ENCODE results near the gene VAMP5.
A peak's percentile ranks its signal among the peaks of the same experiment; 100 is the strongest.
"Not testable (repeated sequence)": the region's sequence is repeated elsewhere in the genome, so short reads cannot be mapped to it uniquely, and the experiment has no call there.

Gene VAMP5

DNA sequence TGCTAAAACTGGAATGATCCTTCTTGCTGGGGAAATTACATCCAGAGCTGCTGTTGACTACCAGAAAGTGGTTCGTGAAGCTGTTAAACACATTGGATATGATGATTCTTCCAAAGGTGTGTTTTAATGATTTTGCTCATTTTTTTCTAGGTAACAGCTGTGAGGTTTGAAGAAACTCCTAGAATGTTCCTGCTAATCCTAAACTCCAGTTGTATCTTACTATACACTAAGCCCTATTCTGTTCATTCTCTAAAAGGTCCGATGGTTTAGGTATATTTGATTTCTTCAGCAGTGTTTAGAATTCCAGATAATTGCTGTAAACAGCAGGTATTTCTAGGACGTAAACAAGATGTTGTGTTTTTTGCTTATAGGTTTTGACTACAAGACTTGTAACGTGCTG lies 43.0 kb upstream of the VAMP5 start:
- H3K4me1 ChIP-seq: peaks cover 36 to 50% (median 40%) of the 10 kb centered on the region in 10 experiments
- no peaks in the 10 kb centered on the region for H3K27me3 ChIP-seq
- H3K4me3 ChIP-seq: peak overlapping the region; percentile 79 to 99 (median 91)
- H3K9me3 ChIP-seq (replicated peaks in 1 of 11): no peaks in the 10 kb centered on the region
- no peak for TF ChIP-seq Cebpa-rat (IDR thresholded peaks at IDR 0.05)
- peaks cover 68 to 73% (median 72%) of the 10 kb centered on the region in 11 experiments for H4K20me1 ChIP-seq
- peak overlapping the region in 2 of 11 experiments; percentile 100; a peak in 5 of 22 replicates for H3K27ac ChIP-seq
- peak overlapping the region; percentile 84 to 97 (median 93) for H3K4me2 ChIP-seq
- H3K36me3 ChIP-seq: peaks cover 63 to 68% (median 67%) of the 10 kb centered on the region in 11 experiments
- H3K9ac ChIP-seq: peak overlapping the region; percentile 96 to 100 (median 99)

DNA sequence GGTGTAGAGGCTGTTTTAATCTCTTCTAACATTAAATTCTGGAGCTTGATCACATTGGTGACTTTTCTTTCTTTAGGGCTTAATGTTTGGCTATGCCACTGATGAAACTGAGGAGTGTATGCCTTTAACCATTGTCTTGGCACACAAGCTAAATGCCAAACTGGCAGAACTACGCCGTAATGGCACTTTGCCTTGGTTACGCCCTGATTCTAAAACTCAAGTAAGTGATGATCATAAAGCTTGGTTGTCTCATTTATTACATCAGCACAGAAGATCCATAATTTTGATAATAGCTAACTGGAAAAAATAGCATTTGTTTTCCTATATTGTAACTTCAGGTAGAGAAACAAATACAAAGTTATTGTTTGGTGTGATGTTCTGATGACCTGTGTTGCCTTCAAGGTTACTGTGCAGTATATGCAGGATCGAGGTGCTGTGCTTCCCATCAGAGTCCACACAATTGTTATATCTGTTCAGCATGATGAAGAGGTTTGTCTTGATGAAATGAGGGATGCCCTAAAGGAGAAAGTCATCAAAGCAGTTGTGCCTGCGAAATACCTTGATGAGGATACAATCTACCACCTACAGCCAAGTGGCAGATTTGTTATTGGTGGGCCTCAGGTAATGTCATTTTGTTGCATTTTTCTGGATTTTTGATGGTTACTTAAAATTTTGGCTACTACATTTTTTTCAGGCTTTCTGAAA lies 42.3 kb upstream of the VAMP5 start:
- no peaks in the 10 kb centered on the region for H3K9me3 ChIP-seq (replicated peaks in 1 of 11)
- no peak overlapping the region for H3K27ac ChIP-seq
- H3K4me1 ChIP-seq: peaks cover 30 to 43% (median 34%) of the 10 kb centered on the region in 10 experiments
- H3K36me3 ChIP-seq: peaks cover 69 to 74% (median 72%) of the 10 kb centered on the region in 11 experiments
- H3K4me3 ChIP-seq: peak overlapping the region; percentile 79 to 99 (median 91)
- no peaks in the 10 kb centered on the region for H3K27me3 ChIP-seq
- H4K20me1 ChIP-seq: peaks cover 75 to 79% (median 78%) of the 10 kb centered on the region in 11 experiments
- TF ChIP-seq Cebpa-rat (IDR thresholded peaks at IDR 0.05): no peak
- H3K9ac ChIP-seq: peak overlapping the region; percentile 96 to 100 (median 99)
- H3K4me2 ChIP-seq: peak overlapping the region; percentile 84 to 97 (median 93)

DNA sequence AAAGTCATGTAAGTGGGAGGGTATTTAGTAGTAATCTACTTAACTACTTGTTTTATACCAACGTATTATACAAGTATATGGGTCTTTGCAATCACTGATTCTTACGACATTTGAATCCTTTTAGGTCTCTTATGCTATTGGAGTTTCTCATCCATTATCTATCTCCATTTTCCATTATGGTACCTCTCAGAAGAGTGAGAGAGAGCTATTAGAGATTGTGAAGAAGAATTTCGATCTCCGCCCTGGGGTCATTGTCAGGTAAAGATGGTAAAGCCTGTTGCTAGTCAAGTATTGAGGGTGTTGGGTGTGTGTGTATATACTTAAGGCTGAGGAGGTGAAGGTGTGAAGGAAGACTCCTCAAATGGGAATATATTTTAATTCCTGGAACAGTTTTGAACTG lies 41.5 kb upstream of the VAMP5 start:
- Histone ChIP-seq H4K20me1 (peaks cover 83 to 88% (median 87%) of the 10 kb centered on the region in 11 experiments), H3K4me1 (peaks cover 21 to 37% (median 26%) of the 10 kb centered on the region in 10 experiments), H3K9ac (peak overlapping the region in 6 of 11 experiments; percentile 97 to 100 (median 99); a peak in 7 of 22 replicates), H3K36me3 (peaks cover 69 to 83% (median 80%) of the 10 kb centered on the region in 11 experiments), H3K4me3 (peak overlapping the region in 7 of 10 experiments; percentile 83 to 99 (median 92); a peak in 9 of 20 replicates), H3K27ac (no peak overlapping the region; a peak in 1 of 22 replicates), H3K27me3 (no peaks in the 10 kb centered on the region), H3K9me3 (replicated peaks in 1 of 11) (no peaks in the 10 kb centered on the region), H3K4me2 (peak overlapping the region; percentile 84 to 97 (median 93); a peak in 21 of 22 replicates)
- no peak for TF ChIP-seq Cebpa-rat (IDR thresholded peaks at IDR 0.05)

DNA sequence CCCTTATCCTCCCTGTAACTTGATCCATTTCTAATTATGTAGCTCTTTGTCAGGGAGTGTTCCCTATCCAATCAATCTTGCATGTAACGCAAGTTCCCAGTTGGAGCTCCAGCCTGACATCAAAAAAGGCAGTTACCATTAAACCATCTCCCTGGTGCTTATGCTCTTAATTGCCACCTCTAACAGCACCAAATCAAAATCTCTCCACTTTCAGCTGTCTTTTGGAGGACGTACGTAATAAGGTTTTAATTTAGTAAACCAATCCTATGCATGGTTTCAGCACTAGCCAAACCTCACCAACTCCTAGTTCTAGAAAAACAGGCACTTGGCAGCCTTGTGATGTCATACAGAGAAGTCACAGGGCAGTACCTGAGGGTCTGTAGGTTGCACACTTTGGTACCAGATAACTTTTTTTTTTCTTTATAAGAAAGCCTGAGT lies 40.0 kb upstream of the VAMP5 start:
- H3K36me3 ChIP-seq: peaks cover 74 to 96% (median 92%) of the 10 kb centered on the region in 11 experiments
- H3K4me3 ChIP-seq; H3K27me3 ChIP-seq; H3K9me3 ChIP-seq (replicated peaks in 1 of 11); H3K9ac ChIP-seq; H3K27ac ChIP-seq: not testable (repeated sequence)
- 0 out of 22 replicates have a peak overlapping the region, but pooled peaks of 1 of the 11 experiments have one; percentile 13 for H3K4me2 ChIP-seq
- peaks cover 85 to 100% (median 94%) of the 10 kb centered on the region in 11 experiments for H4K20me1 ChIP-seq
- peaks cover 23 to 42% (median 27%) of the 10 kb centered on the region in 10 experiments for H3K4me1 ChIP-seq

DNA sequence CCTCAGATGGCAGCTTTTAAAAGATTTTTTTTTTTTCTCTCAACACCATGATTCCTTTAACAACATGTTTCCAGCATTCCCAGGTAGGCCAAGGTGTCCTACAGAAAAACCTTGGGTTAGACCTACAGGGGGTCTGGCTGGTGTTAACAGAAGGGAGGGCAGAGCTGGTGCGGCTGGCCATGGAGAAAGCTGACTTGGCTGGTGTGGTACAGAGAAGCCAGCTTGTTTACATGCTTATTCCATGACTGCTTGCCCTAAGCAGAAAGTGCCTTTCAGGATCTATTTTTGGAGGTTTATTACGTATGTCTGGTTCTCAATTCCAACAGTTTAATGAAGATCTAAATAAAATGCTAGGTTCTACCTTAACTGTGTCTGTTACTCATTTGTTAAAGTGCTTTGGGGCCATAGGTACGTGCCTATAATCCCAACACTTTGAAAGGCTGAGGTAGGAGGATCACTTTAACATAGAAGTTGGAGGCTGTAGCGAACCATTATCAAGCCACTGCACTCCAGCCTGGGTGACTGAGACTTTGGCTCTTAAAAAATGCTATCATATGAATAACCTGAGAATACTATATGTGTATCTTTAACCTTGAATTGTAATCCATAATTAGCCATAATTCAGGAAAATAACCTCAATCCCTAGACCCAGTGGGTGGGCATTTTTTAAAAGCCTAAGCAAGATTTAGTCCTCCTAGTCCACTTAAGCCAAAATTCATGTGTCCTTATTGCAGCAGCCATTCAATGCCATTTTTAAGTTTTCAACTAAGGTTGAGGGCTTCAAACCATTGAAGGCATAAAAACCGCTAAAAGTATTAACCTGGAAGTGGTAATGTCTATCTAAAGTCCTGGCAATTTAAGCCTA lies 39.1 kb upstream of the VAMP5 start:
- H3K36me3 ChIP-seq: peaks cover 74 to 100% (median 95%) of the 10 kb centered on the region in 11 experiments
- H3K9ac ChIP-seq; H3K27me3 ChIP-seq; H3K4me2 ChIP-seq; H3K4me3 ChIP-seq; H3K27ac ChIP-seq; H3K9me3 ChIP-seq (replicated peaks in 1 of 11): not testable (repeated sequence)
- peaks cover 76 to 98% (median 87%) of the 10 kb centered on the region in 11 experiments for H4K20me1 ChIP-seq
- H3K4me1 ChIP-seq: peaks cover 27 to 51% (median 34%) of the 10 kb centered on the region in 10 experiments

DNA sequence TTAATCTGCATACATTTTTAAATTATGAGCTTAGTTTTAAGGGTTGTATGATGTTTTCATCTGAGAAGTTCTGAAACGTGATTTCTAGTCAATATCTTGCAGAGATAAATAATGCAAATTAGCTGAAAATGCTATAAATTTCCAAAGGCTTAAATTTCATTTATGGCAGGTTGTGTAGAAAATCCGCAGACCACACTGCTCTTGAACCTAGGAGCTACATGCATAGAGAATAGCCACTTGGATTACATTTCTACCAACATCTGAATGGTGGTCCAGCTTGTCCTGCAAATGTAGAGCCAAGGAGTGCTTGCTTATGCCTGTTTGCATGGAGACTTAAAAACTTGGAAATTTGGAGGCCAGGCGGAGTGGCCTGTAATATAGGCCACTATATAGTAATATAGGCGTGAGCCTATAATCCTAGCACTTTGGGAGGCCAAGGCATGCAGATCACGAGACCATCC lies 38.4 kb upstream of the VAMP5 start:
- Histone ChIP-seq H3K4me2 (no peak overlapping the region), H3K9me3 (replicated peaks in 1 of 11) (no peaks in the 10 kb centered on the region), H3K4me3 (no peak overlapping the region), H3K9ac (no peak overlapping the region), H3K4me1 (peaks cover 34 to 57% (median 40%) of the 10 kb centered on the region in 10 experiments), H3K36me3 (peaks cover 74 to 100% (median 95%) of the 10 kb centered on the region in 11 experiments), H4K20me1 (peaks cover 69 to 94% (median 80%) of the 10 kb centered on the region in 11 experiments), H3K27ac (no peak overlapping the region), H3K27me3 (no peaks in the 10 kb centered on the region)
- TF ChIP-seq Cebpa-rat (IDR thresholded peaks at IDR 0.05): no peak

DNA sequence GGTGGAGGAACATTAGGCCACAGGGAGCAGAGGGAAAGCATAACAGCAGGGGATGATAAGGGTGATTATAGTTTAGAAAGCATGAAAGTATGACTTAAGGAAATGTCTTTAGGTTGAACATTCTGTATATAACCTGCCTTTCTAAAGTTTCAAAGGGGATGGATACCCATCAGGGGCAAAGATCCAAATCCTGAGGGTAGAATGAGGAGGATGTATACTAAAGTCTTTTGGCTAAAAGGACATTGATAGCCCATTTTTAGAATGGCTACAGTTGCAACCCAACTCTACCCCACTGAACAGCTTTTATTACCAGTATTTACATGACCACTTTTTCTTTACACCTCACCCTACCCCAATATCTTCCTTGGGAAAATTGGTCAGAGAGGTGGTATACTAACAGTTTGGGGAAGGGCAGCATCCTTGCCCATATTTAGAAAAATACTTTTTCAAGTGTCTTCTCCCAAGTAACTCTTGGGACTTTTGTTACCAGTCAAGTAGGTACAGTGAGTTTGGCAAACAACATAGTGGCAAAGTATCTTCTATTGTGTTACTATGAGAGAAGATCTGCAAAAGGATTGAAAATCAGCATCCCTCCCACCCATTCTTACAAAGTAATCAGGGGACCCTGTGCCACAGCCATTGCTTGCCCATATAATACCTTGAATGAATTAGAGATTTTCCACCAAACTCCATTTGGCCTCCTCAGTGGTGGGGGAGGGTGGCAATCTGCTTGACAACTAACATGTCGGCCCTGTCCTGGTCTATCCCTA lies 37.0 kb upstream of the VAMP5 start:
- Histone ChIP-seq H4K20me1 (peaks cover 55 to 79% (median 65%) of the 10 kb centered on the region in 11 experiments), H3K27me3 (no peaks in the 10 kb centered on the region), H3K4me3 (no peak overlapping the region), H3K27ac (0 out of 22 replicates have a peak overlapping the region, but pooled peaks of 1 of the 11 experiments have one; percentile 6), H3K4me1 (peaks cover 24 to 55% (median 37%) of the 10 kb centered on the region in 10 experiments), H3K9me3 (replicated peaks in 1 of 11) (no peaks in the 10 kb centered on the region), H3K4me2 (no peak overlapping the region), H3K36me3 (peaks cover 72 to 98% (median 93%) of the 10 kb centered on the region in 11 experiments), H3K9ac (no peak overlapping the region; a peak in 1 of 22 replicates)
- TF ChIP-seq Cebpa-rat (IDR thresholded peaks at IDR 0.05): no peak
